Glutamatergic neuron (in vitro differentiated cells): Measurements from ENCODE around the gene AGRN. TPM values are rescaled to one million over a fixed set of nuclear protein-coding genes. Genes with fewer than 3 reads are reported as not detected.

ENCODE experiments used
- DNase-seq: peaks from one replicate; pipeline ENCODE4 v3.0.0; 2022
- H3K27ac Mint-ChIP-seq: one replicate; pipeline ENCODE4 v1.8.0; 2020; ENCODE audit warnings: mild to moderate bottlenecking, mixed read lengths, inconsistent platforms; ENCODE audit not compliant: unreplicated experiment
- H3K27me3 Mint-ChIP-seq: one replicate; pipeline ENCODE4 v1.8.0; 2020; ENCODE audit warnings: mild to moderate bottlenecking, moderate library complexity, mixed read lengths, inconsistent platforms; ENCODE audit not compliant: unreplicated experiment
- H3K36me3 Mint-ChIP-seq: one replicate; pipeline ENCODE4 v1.8.0; 2020; ENCODE audit warnings: mild to moderate bottlenecking, mixed read lengths, inconsistent platforms; ENCODE audit not compliant: unreplicated experiment
- H3K4me1 Mint-ChIP-seq: one replicate; pipeline ENCODE4 v1.8.0; 2020; ENCODE audit warnings: mild to moderate bottlenecking, low read depth, mixed read lengths, inconsistent platforms; ENCODE audit not compliant: unreplicated experiment
- H3K4me3 Mint-ChIP-seq: one replicate; pipeline ENCODE4 v1.8.0; 2020; ENCODE audit warnings: mild to moderate bottlenecking, mixed read lengths, inconsistent platforms; ENCODE audit not compliant: unreplicated experiment
- H3K9me3 Mint-ChIP-seq: one replicate; pipeline ENCODE4 v1.8.0; 2020; ENCODE audit warnings: mild to moderate bottlenecking, moderate library complexity, mixed read lengths, inconsistent platforms; ENCODE audit not compliant: unreplicated experiment
- total RNA-seq: library from RNA; stranded (reverse); fragmentation: NEBNext Ultra II Directional; extraction: Animal tissue kit (Norgen Biotek cat#: 25700); gene quantifications from one replicate; pipeline ENCODE4 v1.2.1, GENCODE V29; 2021; ENCODE audit not compliant: unreplicated experiment
- TF ChIP-seq, protein P1 (sequence below): fragments of 200-600 bp; sonication (generic); IDR thresholded peaks from one replicate; pipeline ENCODE4 v1.5.0; 2021; ENCODE audit not compliant: partially characterized antibody, unreplicated experiment

The AGRN gene
- total RNA-seq, 1 donor from 2014 or later = 914 TPM

DNA sequence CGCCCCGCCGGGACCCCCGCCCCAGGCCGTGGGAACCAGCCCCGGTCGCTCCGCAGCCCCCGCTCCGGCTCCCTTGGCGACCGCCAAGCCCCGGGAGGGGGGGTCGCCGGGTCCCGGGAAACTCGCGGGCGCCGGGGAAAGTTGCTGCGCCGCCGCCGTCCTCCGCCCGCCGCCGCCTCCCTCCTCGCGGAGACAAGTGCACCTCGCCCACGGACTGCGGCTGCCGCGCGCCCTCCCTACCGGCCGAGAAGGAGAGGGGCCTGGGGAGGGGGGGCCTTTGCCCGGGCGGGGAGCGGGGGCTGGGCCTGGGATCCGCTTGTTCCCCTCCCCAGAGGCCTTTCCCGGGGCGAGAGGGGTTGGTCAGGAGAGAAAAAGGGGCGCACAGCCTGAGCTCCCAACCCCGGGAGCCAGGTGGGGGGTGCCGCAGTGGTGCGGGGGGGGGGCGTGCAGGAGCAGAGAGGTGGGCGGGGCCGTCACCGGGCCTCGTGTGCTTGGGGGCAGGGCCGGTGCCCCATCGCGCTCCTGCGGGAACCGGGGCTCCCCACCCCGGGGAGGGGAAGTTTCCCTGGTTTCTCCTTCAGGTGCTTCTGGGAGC is 592 bp downstream of the AGRN start:
- Mint-ChIP-seq H3K4me3 (peak overlapping the region; percentile 85), H3K27me3 (peaks cover 7% of the 10 kb centered on the region), H3K27ac (no peak overlapping the region), H3K9me3 (peaks cover 14% of the 10 kb centered on the region), H3K36me3 (no peaks in the 10 kb centered on the region), H3K4me1 (peaks cover 12% of the 10 kb centered on the region)
- TF ChIP-seq, protein P1, sequence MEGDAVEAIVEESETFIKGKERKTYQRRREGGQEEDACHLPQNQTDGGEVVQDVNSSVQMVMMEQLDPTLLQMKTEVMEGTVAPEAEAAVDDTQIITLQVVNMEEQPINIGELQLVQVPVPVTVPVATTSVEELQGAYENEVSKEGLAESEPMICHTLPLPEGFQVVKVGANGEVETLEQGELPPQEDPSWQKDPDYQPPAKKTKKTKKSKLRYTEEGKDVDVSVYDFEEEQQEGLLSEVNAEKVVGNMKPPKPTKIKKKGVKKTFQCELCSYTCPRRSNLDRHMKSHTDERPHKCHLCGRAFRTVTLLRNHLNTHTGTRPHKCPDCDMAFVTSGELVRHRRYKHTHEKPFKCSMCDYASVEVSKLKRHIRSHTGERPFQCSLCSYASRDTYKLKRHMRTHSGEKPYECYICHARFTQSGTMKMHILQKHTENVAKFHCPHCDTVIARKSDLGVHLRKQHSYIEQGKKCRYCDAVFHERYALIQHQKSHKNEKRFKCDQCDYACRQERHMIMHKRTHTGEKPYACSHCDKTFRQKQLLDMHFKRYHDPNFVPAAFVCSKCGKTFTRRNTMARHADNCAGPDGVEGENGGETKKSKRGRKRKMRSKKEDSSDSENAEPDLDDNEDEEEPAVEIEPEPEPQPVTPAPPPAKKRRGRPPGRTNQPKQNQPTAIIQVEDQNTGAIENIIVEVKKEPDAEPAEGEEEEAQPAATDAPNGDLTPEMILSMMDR = no peak
- peak; percentile 57 for DNase-seq

DNA sequence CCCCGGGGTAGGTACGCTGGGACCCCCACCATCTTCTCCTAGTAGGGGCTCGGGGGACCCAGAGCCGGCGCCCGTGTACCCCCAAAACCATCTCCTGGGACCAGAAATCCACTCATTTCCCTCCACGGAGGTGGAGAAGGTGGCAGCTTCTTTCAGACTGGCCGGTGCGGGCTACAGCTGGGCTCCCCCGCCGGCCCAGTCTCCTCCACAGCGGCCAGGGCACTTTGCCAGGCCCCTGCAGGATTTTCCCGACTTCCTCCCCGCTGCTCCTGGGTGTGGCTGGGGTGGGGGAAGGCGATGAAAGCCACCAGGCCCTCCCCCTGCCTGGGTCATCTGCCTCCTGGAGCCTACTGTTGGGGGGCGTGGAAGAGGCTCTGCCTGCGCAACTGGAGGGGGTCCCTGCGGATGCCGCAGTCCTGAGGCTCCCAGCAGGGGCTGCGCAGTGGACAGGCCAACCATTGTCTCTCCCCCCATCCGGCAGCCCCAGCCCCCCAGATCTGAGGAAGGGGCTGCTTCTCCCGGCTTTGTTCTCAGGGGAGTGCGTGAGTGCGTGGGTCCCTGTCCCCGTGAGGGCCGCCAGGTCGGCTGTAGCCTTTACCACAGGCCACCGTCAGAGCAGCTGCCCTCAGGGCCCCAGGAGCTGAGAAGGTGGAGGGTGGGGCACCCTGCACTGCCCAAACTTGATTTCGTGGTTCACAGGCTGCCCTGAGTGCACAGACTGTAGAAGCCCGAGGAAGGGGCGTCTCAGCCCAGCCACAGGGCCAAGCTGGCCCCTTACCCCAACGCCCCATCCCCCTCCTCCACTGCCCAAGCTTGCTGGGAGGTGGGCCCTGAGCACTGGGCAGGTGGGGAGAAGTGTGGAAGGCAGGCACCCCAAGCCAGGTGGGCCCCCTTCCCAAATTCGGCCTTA is 1.3 kb downstream of the AGRN start:
- DNase-seq = peak; percentile 62
- peaks cover 7% of the 10 kb centered on the region for H3K27me3 Mint-ChIP-seq
- peak overlapping the region; percentile 85 for H3K4me3 Mint-ChIP-seq
- peaks cover 15% of the 10 kb centered on the region for H3K4me1 Mint-ChIP-seq
- H3K27ac Mint-ChIP-seq = peak overlapping the region; percentile 73
- H3K36me3 Mint-ChIP-seq = no peaks in the 10 kb centered on the region
- TF ChIP-seq, protein P1 = no peak
- H3K9me3 Mint-ChIP-seq = peaks cover 17% of the 10 kb centered on the region

DNA sequence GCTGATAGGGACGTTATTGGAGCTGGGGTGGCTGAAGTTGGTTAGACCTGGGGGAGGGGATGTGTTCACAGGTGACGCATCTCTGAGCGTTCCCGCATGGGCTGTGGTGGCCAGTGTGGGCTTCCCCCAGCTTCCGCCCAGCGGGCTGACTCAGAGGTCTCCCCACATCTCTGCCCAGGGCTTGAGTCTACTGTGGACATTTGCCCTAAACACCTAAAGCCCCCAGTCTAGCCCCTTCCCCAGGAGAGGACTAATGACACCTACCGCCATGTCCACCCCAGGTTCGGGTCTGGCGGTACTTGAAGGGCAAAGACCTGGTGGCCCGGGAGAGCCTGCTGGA is 2.0 kb downstream of the AGRN start:
- Mint-ChIP-seq H3K4me3 (peak overlapping the region; percentile 85), H3K27ac (no peak overlapping the region), H3K4me1 (peaks cover 15% of the 10 kb centered on the region), H3K36me3 (no peaks in the 10 kb centered on the region), H3K27me3 (peaks cover 7% of the 10 kb centered on the region), H3K9me3 (peaks cover 17% of the 10 kb centered on the region)
- peak; percentile 12 for DNase-seq
- TF ChIP-seq, protein P1 = no peak

DNA sequence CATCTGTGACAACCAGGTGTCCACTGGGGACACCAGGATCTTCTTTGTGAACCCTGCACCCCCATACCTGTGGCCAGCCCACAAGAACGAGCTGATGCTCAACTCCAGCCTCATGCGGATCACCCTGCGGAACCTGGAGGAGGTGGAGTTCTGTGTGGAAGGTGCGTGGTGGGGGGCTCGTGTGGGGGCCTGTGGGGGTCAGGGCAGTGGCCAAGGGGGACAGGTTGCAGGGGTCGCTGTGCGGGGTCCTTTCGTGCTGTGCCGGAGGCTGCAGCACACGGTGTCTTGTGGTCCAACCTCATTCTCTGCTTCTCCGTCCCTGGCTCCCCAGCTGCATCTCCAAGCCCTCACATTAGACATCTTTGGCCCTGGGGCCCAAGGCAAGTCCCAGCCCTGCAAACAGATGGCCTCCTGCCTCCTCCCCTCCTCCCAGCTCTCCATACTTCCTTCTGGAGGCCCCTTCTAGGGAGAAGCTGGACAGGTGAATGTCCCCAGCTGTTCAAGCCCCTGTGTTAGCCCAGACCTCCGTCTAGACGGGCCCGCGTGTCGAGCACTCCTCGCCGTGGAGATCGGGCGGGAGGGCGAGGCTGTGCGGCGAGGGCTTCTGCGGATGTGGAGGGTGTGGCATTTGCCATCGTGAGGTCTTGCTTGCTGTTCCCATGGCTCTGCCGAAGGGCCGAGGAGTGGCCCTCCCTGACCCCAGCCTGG is 2.5 kb downstream of the AGRN start:
- peaks cover 14% of the 10 kb centered on the region for H3K9me3 Mint-ChIP-seq
- H3K36me3 Mint-ChIP-seq = no peaks in the 10 kb centered on the region
- peak overlapping the region; percentile 22 for H3K27ac Mint-ChIP-seq
- TF ChIP-seq, protein P1 = no peak
- peak overlapping the region; percentile 85 for H3K4me3 Mint-ChIP-seq
- peaks cover 11% of the 10 kb centered on the region for H3K4me1 Mint-ChIP-seq
- DNase-seq = peak; percentile 22
- peaks cover 6% of the 10 kb centered on the region for H3K27me3 Mint-ChIP-seq

DNA sequence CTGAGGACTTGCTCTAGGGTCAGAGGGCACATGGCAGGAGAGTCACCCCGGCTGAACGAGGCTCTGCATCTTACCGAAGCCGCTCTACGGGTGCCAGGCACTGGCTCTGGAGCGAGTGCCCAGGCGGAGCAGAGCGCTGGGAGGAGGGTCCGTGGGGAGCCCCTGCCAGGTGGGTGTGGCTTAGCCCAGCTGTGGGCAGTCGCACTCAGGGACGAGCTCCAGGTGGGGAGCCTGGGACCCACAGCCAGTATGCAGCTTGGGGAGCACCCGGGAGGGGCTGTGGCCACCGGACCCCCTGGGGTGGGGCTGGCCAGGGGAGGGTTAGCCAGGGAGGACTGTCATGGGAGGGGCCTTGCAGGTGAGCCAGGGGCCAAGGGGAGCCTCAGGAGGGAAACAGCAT is 3.8 kb downstream of the AGRN start:
- TF ChIP-seq, protein P1 = no peak
- Mint-ChIP-seq H3K9me3 (peaks cover 13% of the 10 kb centered on the region), H3K36me3 (no peaks in the 10 kb centered on the region), H3K4me1 (peaks cover 11% of the 10 kb centered on the region), H3K27ac (no peak overlapping the region), H3K27me3 (peaks cover 5% of the 10 kb centered on the region), H3K4me3 (no peak overlapping the region)
- peak; percentile 14 for DNase-seq
